Liver (tissue), 9 donors: Measurements from ENCODE around the gene TLR9. TPM values are rescaled to one million over a fixed set of nuclear protein-coding genes. Genes with fewer than 3 reads are reported as not detected.
A peak's percentile ranks its signal among the peaks of the same experiment; 100 is the strongest.

Experiments used
- DNase-seq: peaks from one replicate; pipeline ENCODE4 v3.0.0-alpha.2; 2017; ENCODE audit warnings: low spot score
- H3K27ac ChIP-seq, 2 donors: one replicate each; pipeline ENCODE4 v1.7.0; 2013; ENCODE audit warnings: inconsistent platforms in 2 of 2, low read length in 2 of 2, control low read depth in 1 of 2, low read depth in 1 of 2, mild to moderate bottlenecking in 1 of 2
- H3K27me3 ChIP-seq, 4 donors: one replicate each; pipeline versions ENCODE4 v1.6.1 to v1.7.0; 2013; ENCODE audit warnings: low read length in 3 of 4, inconsistent platforms in 1 of 4, mild to moderate bottlenecking in 1 of 4, moderate library complexity in 1 of 4; ENCODE audit not compliant: control insufficient read depth in 4 of 4, insufficient read depth in 4 of 4
- H3K36me3 ChIP-seq, 4 donors: one replicate each; pipeline versions ENCODE4 v1.6.1 to v1.7.0; 2013; ENCODE audit warnings: low read length in 3 of 4, mild to moderate bottlenecking in 3 of 4, low read depth in 1 of 4, moderate library complexity in 1 of 4; ENCODE audit not compliant: control insufficient read depth in 4 of 4, insufficient read depth in 3 of 4
- H3K4me1 ChIP-seq, 4 donors: one replicate each; pipeline versions ENCODE4 v1.6.1 to v1.7.0; 2013; ENCODE audit warnings: low read length in 3 of 4, mild to moderate bottlenecking in 3 of 4, moderate library complexity in 1 of 4; ENCODE audit not compliant: control insufficient read depth in 4 of 4, insufficient read depth in 4 of 4
- H3K4me3 ChIP-seq, 3 donors: one replicate each; pipeline versions ENCODE4 v1.6.1 to v1.7.0; 2013; ENCODE audit warnings: low read length in 3 of 3, control low read depth in 1 of 3, low read depth in 1 of 3, mild to moderate bottlenecking in 1 of 3
- H3K9ac ChIP-seq, 2 donors: one replicate each; pipeline ENCODE4 v1.7.0; 2013; ENCODE audit warnings: low read length in 2 of 2, mild to moderate bottlenecking in 2 of 2, moderate library complexity in 2 of 2, control low read depth in 1 of 2, low read depth in 1 of 2
- H3K9me3 ChIP-seq, 4 donors: one replicate each; pipeline versions ENCODE4 v1.6.1 to v1.7.0; 2013; ENCODE audit warnings: low read length in 3 of 4; ENCODE audit not compliant: control insufficient read depth in 4 of 4
- EGR1 ChIP-seq, 2 donors: IDR thresholded peaks; 2 replicates each; pipeline ENCODE4 v1.6.1; 2016 to 2018; ENCODE audit warnings: antibody characterized with exemption in 2 of 2, low read depth in 2 of 2
- FOXA1 ChIP-seq: IDR thresholded peaks from 2 replicates; pipeline ENCODE4 v1.6.1; 2016; ENCODE audit warnings: antibody characterized with exemption
- FOXA2 ChIP-seq: IDR thresholded peaks from 2 replicates; pipeline ENCODE4 v1.6.1; 2016; ENCODE audit warnings: antibody characterized with exemption
- GABPA ChIP-seq, 2 donors: IDR thresholded peaks in 1 of 2; conservative IDR thresholded peaks in 1 of 2; 2 replicates each; pipeline ENCODE4 v1.6.1; 2016; ENCODE audit warnings: antibody characterized with exemption in 2 of 2, mild to moderate bottlenecking in 1 of 2, moderate library complexity in 1 of 2
- HNF4A ChIP-seq, 2 donors: conservative IDR thresholded peaks; 2 replicates each; pipeline ENCODE4 v1.6.1; 2016; ENCODE audit warnings: antibody characterized with exemption in 2 of 2, mild to moderate bottlenecking in 2 of 2
- HNF4G ChIP-seq: IDR thresholded peaks from 2 replicates; pipeline ENCODE4 v1.6.1; 2016; ENCODE audit warnings: antibody characterized with exemption
- JUND ChIP-seq, 2 donors: IDR thresholded peaks; 2 replicates each; pipeline ENCODE4 v1.6.1; 2016; ENCODE audit warnings: antibody characterized with exemption in 2 of 2
- NR2F2 ChIP-seq: IDR thresholded peaks from 2 replicates; pipeline ENCODE4 v1.6.1; 2016; ENCODE audit warnings: antibody characterized with exemption
- RAD21 ChIP-seq, 2 donors: IDR thresholded peaks; 2 replicates each; pipeline ENCODE4 v1.6.1; 2016; ENCODE audit warnings: antibody characterized with exemption in 2 of 2, mild to moderate bottlenecking in 2 of 2
- RXRA ChIP-seq, 2 donors: IDR thresholded peaks; 2 replicates each; pipeline ENCODE4 v1.6.1; 2017 to 2018; ENCODE audit warnings: antibody characterized with exemption in 2 of 2, mild to moderate bottlenecking in 1 of 2
- SP1 ChIP-seq: IDR thresholded peaks from 2 replicates; pipeline ENCODE4 v1.6.1; 2018; ENCODE audit warnings: antibody characterized with exemption, mild to moderate bottlenecking
- TAF1 ChIP-seq: conservative IDR thresholded peaks from 2 replicates; pipeline ENCODE4 v1.6.1; 2016; ENCODE audit warnings: antibody characterized with exemption, mild to moderate bottlenecking
- YY1 ChIP-seq: IDR thresholded peaks from 2 replicates; pipeline ENCODE4 v1.6.1; 2016; ENCODE audit warnings: antibody characterized with exemption, mild to moderate bottlenecking
- WGBS: extraction: QIAGEN DNeasy Blood & Tissue Kit; methylation state at CpG from one replicate; pipeline ENCODE4 v1.1.7; 2013; 5-methylcytosine and 5-hydroxymethylcytosine counted together
- polyA plus RNA-seq, 2 donors: library from polyadenylated mRNA; stranded (reverse) in 1 of 2; unstranded in 1 of 2; fragments of 200-250 nt in 1 of 2; fragments of >200 nt in 1 of 2; fragmentation: Nextera tagmentation in 1 of 2; extraction: Ambion mirVana in 1 of 2; gene quantifications; one replicate each; pipeline versions ENCODE4 v1.2.1 to v1.2.3, GENCODE V29; 2013 to 2015
- total RNA-seq, 2 donors: library from RNA; depleted of rRNA; stranded (reverse); fragments of >200 nt; gene quantifications; one replicate each; pipeline ENCODE4 v1.2.3, GENCODE V29; 2014
- TF ChIP-seq, protein P1 (sequence below): IDR thresholded peaks from 2 replicates; pipeline ENCODE4 v1.6.1; 2016; ENCODE audit warnings: antibody characterized with exemption
- TF ChIP-seq, protein P2 (sequence below): IDR thresholded peaks from 2 replicates; pipeline ENCODE4 v1.6.1; 2016; ENCODE audit warnings: antibody characterized with exemption
- TF ChIP-seq, protein P3 (sequence below): fragments of 150-350 bp; IDR thresholded peaks from 2 replicates; pipeline ENCODE4 v1.5.1; 2017; ENCODE audit warnings: improper control_type of control experiment, low read depth, low read length; ENCODE audit not compliant: missing input control
- TF ChIP-seq, protein P4 (sequence below): IDR thresholded peaks from 2 replicates; pipeline ENCODE4 v1.6.1; 2016; ENCODE audit warnings: antibody characterized with exemption, mild to moderate bottlenecking
- donor health status: healthy.
- donor health status: healthy.
- donor health status: healthy.
- donor health status: healthy.
- donor health status: healthy.

The TLR9 gene
- total and polyA plus RNA-seq, 4 donors: 0.02 TPM; not detected in 3

DNA sequence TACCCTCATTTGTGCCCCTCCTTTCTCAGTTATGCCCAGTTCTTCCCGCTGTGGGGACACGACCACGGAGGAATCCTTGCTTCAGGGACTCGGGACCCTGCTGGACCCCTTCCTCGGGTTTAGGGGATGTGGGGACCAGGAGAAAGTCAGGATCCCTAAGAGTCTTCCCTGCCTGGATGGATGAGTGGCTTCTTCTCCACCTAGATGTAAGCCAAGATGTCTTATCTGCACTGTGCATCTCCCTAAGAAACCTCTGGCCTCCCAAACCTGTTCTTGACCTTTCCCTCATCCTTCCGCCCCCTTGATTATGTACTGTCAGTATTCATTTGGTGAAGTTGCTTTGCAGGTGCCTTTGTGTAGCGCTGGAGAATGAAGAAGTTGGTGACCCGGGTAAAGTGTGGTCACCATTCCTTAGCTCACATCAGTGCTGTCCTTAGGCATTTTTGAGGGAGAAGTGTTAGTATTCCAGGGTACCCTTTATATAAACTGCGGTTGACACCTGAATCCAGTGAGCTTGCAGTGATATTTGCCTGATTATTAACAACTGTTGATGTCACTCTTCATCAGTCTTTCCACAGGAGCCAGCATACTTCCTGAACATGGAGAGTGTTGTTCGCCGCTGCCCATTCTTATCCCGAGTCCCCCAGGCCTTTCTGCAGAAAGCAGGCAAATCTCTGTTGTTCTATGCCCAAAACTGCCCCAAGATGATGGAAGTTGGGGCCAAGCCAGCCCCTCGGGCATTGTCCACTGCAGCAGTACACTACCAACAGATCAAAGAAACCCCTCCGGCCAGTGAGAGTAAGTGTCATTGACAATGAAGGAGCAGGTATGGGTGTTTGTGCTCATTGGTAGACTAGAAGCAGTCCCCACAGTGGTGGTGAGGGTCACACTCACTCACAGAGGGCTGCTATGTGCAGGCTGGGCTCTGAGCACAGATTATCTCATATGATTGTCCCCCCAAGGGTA lies 26.5 kb downstream of the TLR9 start:
- peaks cover 10 to 49% (median 37%) of the 10 kb centered on the region in 4 donors for H3K4me1 ChIP-seq
- no peak for DNase-seq
- 19% methylated on average over 14 of the region's 14 CpGs for WGBS

DNA sequence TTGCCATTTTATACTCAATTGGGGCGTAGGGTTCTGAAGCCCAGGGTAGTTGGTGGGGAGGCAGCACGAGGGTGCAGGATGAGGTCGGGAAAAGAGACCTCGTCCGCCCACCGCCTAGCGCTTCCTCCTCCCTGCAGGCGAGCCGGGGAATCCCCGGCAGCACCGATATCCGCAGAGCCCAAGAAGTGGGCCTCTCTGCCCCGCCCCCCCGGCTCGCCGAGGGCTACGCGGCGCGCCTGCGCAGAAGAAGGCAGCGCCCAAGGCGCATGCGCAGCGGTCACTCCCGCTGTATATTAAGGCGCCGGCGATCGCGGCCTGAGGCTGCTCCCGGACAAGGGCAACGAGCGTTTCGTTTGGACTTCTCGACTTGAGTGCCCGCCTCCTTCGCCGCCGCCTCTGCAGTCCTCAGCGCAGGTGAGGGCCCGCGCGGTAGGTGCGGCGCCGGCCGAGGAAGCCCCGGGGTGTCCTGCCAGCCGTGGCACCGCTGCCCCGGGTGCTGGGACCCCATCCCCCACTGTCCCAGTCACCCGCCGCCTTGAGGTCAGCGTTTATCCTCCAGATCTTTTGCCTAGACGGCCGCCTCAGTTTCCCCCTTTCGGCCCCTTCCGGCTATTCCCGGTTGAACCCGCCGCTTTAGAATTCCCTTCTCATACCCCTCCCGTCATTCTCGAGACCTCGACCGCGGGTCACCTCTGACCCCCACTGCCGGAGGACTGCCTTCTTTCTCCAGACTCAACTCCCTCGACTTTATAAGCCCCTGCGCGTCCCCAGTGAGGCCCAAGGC lies 27.4 kb downstream of the TLR9 start, which contains the start of gene ALAS1:
TSS of gene ALAS1 (plus strand) at position 319 of the 784 bp plus-strand sequence. CDS start 1,082 bp downstream, outside the sequence.
- Histone ChIP-seq H3K4me1 (peaks cover 6 to 44% (median 30%) of the 10 kb centered on the region in 4 donors), H3K9me3 (no peaks in the 10 kb centered on the region), H3K27me3 (no peaks in the 10 kb centered on the region), H3K4me3 (peak within 1 kb of the TSS; percentile 74 to 95 (median 82)), H3K27ac (peak within 1 kb of the TSS; percentile 72 to 83), H3K36me3 (peaks cover 2 to 17% (median 12%) of the 10 kb centered on the region in 4 donors), H3K9ac (peak within 1 kb of the TSS; percentile 77 to 94)
- peak; percentile 97 for DNase-seq
- 1% methylated on average over 71 of the region's 71 CpGs for WGBS
- TF ChIP-seq, protein P1, sequence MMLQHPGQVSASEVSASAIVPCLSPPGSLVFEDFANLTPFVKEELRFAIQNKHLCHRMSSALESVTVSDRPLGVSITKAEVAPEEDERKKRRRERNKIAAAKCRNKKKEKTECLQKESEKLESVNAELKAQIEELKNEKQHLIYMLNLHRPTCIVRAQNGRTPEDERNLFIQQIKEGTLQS: peak; percentile 27
- TF ChIP-seq NR2F2 (peak; percentile 69), FOXA1 (peak; percentile 21), GABPA (IDR thresholded peaks at IDR 0.05 in 1 of 2, conservative IDR thresholded peaks at IDR 0.05 in 1 of 2) (no peak), SP1 (peak; percentile 59), HNF4G (no peak), HNF4A (conservative IDR thresholded peaks at IDR 0.05) (peak in 1 of 2 donors; percentile 54), FOXA2 (no peak), RAD21 (IDR thresholded peaks at IDR 0.05) (peak; percentile 18 to 39), JUND (IDR thresholded peaks at IDR 0.05) (no peak)
- TF ChIP-seq, protein P2, sequence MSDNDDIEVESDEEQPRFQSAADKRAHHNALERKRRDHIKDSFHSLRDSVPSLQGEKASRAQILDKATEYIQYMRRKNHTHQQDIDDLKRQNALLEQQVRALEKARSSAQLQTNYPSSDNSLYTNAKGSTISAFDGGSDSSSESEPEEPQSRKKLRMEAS: no peak
- TF ChIP-seq, protein P3, sequence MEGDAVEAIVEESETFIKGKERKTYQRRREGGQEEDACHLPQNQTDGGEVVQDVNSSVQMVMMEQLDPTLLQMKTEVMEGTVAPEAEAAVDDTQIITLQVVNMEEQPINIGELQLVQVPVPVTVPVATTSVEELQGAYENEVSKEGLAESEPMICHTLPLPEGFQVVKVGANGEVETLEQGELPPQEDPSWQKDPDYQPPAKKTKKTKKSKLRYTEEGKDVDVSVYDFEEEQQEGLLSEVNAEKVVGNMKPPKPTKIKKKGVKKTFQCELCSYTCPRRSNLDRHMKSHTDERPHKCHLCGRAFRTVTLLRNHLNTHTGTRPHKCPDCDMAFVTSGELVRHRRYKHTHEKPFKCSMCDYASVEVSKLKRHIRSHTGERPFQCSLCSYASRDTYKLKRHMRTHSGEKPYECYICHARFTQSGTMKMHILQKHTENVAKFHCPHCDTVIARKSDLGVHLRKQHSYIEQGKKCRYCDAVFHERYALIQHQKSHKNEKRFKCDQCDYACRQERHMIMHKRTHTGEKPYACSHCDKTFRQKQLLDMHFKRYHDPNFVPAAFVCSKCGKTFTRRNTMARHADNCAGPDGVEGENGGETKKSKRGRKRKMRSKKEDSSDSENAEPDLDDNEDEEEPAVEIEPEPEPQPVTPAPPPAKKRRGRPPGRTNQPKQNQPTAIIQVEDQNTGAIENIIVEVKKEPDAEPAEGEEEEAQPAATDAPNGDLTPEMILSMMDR: no peak

More for the DNA sequence above, 26.5 kb downstream of the TLR9 start:
- Histone ChIP-seq H3K4me3 (peak overlapping the region; percentile 74 to 95 (median 82)), H3K9me3 (no peaks in the 10 kb centered on the region), H3K27ac (peak overlapping the region; percentile 72 to 83), H3K36me3 (peaks cover 6 to 24% (median 21%) of the 10 kb centered on the region in 4 donors), H3K9ac (peak overlapping the region; percentile 77 to 94), H3K27me3 (no peaks in the 10 kb centered on the region)
- no peak for TF ChIP-seq TAF1
- TF ChIP-seq, protein P4, sequence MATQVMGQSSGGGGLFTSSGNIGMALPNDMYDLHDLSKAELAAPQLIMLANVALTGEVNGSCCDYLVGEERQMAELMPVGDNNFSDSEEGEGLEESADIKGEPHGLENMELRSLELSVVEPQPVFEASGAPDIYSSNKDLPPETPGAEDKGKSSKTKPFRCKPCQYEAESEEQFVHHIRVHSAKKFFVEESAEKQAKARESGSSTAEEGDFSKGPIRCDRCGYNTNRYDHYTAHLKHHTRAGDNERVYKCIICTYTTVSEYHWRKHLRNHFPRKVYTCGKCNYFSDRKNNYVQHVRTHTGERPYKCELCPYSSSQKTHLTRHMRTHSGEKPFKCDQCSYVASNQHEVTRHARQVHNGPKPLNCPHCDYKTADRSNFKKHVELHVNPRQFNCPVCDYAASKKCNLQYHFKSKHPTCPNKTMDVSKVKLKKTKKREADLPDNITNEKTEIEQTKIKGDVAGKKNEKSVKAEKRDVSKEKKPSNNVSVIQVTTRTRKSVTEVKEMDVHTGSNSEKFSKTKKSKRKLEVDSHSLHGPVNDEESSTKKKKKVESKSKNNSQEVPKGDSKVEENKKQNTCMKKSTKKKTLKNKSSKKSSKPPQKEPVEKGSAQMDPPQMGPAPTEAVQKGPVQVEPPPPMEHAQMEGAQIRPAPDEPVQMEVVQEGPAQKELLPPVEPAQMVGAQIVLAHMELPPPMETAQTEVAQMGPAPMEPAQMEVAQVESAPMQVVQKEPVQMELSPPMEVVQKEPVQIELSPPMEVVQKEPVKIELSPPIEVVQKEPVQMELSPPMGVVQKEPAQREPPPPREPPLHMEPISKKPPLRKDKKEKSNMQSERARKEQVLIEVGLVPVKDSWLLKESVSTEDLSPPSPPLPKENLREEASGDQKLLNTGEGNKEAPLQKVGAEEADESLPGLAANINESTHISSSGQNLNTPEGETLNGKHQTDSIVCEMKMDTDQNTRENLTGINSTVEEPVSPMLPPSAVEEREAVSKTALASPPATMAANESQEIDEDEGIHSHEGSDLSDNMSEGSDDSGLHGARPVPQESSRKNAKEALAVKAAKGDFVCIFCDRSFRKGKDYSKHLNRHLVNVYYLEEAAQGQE: peak; percentile 19
- TF ChIP-seq NR2F2: peak; percentile 17
- TF ChIP-seq EGR1 (IDR thresholded peaks at IDR 0.05; ENCODE audit: low read depth in 2 of 2): no peak
- TF ChIP-seq RXRA (IDR thresholded peaks at IDR 0.05): peak in 1 of 2 donors; percentile 29
- TF ChIP-seq HNF4A (conservative IDR thresholded peaks at IDR 0.05): no peak
- peak; percentile 25 for TF ChIP-seq YY1
- no peak for TF ChIP-seq JUND (IDR thresholded peaks at IDR 0.05)
- no peak for TF ChIP-seq SP1
- no peak for TF ChIP-seq FOXA2
- TF ChIP-seq, protein P3: no peak
